NAMALWA (cell line): Measurements from ENCODE around the gene FMOD.
"Not testable (repeated sequence)": the region's sequence is repeated elsewhere in the genome, so short reads cannot be mapped to it uniquely, and the experiment has no call there.

Experiments used
- DNase-seq: peaks from one replicate; pipeline ENCODE4 v3.0.0-alpha.2; 2015; ENCODE audit warnings: low spot score

The FMOD gene

GRCh38 chr1:203326830-203327683, 23.9 kb downstream of the FMOD start:
- DNase-seq, result peak; percentile 95

GRCh38 chr1:203325418-203326091, 25.4 kb downstream of the FMOD start:
- DNase-seq, result peak; percentile 77

GRCh38 chr1:203325026-203325417, 25.9 kb downstream of the FMOD start:
- DNase-seq, result peak; percentile 89

- peak; percentile 71 for DNase-seq
These were observed 26.6 kb downstream of the FMOD start for GRCh38 chr1:203324105-203325025.

GRCh38 chr1:203323587-203323986, 27.3 kb downstream of the FMOD start:
- no peak for DNase-seq

- no peak for DNase-seq
These were observed 28.3 kb downstream of the FMOD start for GRCh38 chr1:203322500-203323179.

- no peak for DNase-seq
These were observed 29.5 kb downstream of the FMOD start for GRCh38 chr1:203321273-203322052.

- peak; percentile 99 for DNase-seq
These were observed 30.2 kb downstream of the FMOD start for GRCh38 chr1:203320591-203321272.

- DNase-seq, result no peak
These were observed 32.7 kb downstream of the FMOD start for GRCh38 chr1:203318229-203318517.

GRCh38 chr1:203317429-203318228, 33.3 kb downstream of the FMOD start:
- peak; percentile 29 for DNase-seq

- no peak for DNase-seq
These were observed 34.3 kb downstream of the FMOD start for GRCh38 chr1:203316626-203317093.

GRCh38 chr1:203314025-203314759, 36.7 kb downstream of the FMOD start:
- not testable (repeated sequence) for DNase-seq

GRCh38 chr1:203311368-203312301, 39.3 kb downstream of the FMOD start:
- peak; percentile 43 for DNase-seq

- DNase-seq, result peak; percentile 33
These were observed 42.0 kb downstream of the FMOD start for GRCh38 chr1:203308923-203309331.

- peak; percentile 34 for DNase-seq
These were observed 42.5 kb downstream of the FMOD start for GRCh38 chr1:203308328-203308922.

- no peak for DNase-seq
These were observed 43.2 kb downstream of the FMOD start for GRCh38 chr1:203307641-203308126.

- DNase-seq, result peak; percentile 53
These were observed 43.9 kb downstream of the FMOD start for GRCh38 chr1:203306965-203307541.
